ENCODE results near the gene SLC16A4.

Gene SLC16A4

DNA sequence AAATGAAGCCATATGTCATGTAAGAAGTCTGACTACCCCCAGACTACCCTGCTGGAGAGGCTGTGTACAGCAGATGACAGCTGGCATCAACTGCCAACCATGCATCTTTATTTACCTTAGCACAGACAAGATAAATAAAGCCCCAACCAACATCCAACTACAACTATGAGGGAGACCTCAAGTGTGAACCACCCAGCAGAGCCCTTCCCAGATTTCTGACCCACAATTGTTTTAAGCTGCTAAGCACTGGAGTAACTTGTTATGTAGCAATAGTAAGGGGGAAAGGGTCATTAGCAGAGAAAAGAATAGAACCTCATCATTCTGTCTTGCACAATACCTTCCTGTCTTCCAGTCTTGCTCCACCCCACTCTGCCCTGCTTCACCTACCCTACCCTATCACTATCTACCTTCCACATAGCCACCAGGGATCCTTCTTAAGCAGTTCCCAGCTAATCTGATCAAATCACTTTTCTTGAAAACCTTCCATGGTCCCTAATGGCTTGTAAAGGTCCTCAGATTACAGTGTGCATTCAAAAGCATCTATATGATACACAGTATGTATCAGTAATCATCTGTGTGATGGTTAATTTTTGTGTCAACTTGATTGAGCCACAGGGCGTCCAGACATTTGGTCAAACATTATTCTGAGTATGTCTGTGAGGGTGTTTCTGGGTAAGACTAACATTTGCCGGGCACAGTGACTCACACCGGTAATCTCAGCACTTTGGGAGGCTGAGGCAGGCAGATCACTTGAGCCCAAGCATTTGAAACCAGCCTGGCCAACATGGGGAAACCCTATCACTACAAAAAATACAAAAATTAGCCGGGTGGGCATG, 71.3 kb downstream of the SLC16A4 start:
- no peak for DNase-seq (ENCODE audit: insufficient read length, low spot score)
- TF ChIP-seq POLR2A (IDR thresholded peaks at IDR 0.05; ENCODE audit: low read depth, low read length), result no peak
- FAIRE-seq, result no peak

DNA sequence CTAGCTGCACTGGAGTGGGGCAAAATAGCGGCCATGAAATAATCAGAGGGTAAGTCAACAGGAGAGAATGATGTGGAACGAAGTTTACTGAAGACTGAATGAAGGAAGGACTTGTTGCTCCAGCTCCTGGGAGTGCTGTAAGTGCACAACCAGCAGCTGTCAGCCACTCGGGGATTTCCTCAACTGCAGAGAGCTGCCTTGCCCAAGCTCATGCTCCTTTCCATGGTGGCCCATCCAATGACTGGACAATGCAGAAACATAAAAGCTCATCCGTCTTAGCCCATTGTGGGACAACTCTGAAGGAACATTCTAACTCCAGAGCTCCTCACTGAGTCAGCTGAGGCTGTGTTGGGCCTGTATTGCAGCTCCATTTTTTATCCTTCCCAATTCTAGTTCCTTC, 72.8 kb downstream of the SLC16A4 start:
- TF ChIP-seq POLR2A (IDR thresholded peaks at IDR 0.05; ENCODE audit: low read depth, low read length), result no peak
- no peak for FAIRE-seq
- no peak for DNase-seq (ENCODE audit: insufficient read length, low spot score)

DNA sequence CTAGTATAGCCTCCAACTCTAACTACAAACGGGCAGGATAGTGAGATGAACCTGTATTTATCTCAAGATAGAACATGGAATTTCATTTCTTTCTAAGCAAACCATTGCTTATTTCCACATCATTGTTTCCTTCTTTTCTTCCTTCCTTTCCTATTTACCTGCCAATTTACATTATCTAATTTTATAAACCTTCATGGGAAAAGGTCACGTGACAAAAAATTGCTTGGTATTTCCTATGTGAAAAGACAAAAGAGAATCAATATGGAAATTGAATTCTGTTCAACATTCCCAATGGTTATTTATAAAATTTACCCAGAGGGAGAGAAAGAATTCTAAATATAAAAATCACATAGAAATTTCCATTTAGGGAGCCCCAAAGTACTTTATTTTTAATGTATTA, 74.1 kb downstream of the SLC16A4 start:
- no peak for FAIRE-seq
- no peak for TF ChIP-seq POLR2A (IDR thresholded peaks at IDR 0.05; ENCODE audit: low read depth, low read length)
- no peak for DNase-seq (ENCODE audit: insufficient read length, low spot score)
